GM18870 (cell line): ENCODE measurements around the gene ADGRL3.

Source experiments
- ATAC-seq: cut with Tn5 transposase; IDR thresholded peaks from one replicate; pipeline ENCODE4 v1.9.1; 2021; ENCODE audit warnings: moderate library complexity; ENCODE audit not compliant: unreplicated experiment

The ADGRL3 gene

GRCh38 chr4:61531188-61531587 is 331.1 kb downstream of the ADGRL3 start:
- no peak for ATAC-seq

DNA sequence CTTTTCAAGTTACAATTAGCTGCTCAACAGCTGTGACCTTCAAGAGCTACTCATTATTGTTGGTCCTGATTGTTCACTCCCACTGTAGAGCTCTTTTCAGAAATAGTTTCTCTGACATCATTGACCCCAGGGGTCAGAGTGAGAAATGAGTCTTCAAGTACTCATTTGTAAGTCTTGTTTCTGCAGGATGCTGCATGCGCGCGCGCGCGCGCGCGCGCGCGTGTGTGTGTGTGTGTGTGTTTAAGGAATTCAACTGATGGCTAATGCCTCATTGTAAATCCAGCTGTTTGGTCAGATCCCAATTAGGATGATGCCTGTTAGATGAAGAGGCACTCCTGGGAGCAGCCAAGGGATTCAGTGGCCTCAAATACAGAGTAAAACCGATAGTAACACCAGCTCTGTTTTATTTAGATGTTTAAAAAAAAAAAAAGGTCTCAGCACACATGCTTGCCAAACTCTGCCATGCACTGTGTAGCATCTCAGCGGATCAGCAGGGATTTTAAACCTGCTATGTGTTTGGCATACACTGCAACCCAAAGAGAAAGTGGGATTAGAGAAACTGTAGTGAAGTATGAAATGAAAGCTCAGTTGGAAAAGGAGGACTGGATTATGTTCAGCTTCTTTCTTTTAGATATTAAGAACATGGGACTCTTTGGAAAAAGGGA is 332.3 kb downstream of the ADGRL3 start:
- ATAC-seq, result no peak

- no peak for ATAC-seq
Measured at GRCh38 chr4:61533140-61533539, 333.0 kb downstream of the ADGRL3 start.

- ATAC-seq, result no peak
Measured at GRCh38 chr4:61540944-61541343, 340.8 kb downstream of the ADGRL3 start.

- no peak for ATAC-seq
Measured at GRCh38 chr4:61541459-61541858, 341.3 kb downstream of the ADGRL3 start.

DNA sequence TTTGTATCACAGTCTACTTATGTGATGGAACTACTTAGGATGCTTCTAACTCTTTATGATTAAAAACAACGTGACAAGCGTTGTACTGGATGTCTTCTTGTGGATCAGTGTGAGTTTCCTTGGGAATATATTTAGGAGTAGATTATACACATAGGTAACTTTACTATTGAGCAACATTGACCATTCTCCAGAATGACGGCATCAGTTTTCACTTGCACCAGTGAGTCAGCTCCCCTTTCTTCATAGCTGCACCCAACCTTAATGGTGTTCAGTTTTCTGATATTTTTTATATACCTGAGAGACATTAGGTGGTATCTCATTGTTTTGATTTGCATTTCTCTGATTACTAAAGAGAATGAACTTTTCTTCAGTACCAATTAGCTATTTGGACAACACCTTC is 343.9 kb downstream of the ADGRL3 start:
- no peak for ATAC-seq

- no peak for ATAC-seq
Measured at GRCh38 chr4:61545902-61546480, 345.9 kb downstream of the ADGRL3 start.

GRCh38 chr4:61549336-61549735 is 349.2 kb downstream of the ADGRL3 start:
- no peak for ATAC-seq

GRCh38 chr4:61553557-61554125 is 353.5 kb downstream of the ADGRL3 start:
- ATAC-seq, result no peak

- no peak for ATAC-seq
Measured at GRCh38 chr4:61555789-61556188, 355.7 kb downstream of the ADGRL3 start.

DNA sequence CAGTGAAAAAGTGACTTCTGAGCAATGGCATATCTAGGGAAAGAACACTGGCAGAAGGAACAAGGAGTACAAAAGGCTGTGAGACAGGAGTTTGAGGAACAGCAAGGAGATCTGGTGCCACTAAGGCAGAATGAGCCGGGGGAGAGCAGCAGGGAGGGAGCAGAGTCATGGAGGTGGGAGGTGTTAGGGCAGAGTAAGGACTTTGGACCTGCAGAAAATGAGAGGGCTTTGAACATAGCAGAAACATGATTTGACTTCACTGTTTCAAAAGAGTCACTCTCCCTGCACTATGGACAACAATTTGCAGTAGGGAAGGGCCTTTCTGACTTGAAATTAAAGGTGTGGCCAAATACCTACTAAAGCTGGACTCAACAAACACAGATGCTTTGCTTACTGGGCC is 356.2 kb downstream of the ADGRL3 start:
- no peak for ATAC-seq

- no peak for ATAC-seq
Measured at GRCh38 chr4:61559396-61559795, 359.3 kb downstream of the ADGRL3 start.

DNA sequence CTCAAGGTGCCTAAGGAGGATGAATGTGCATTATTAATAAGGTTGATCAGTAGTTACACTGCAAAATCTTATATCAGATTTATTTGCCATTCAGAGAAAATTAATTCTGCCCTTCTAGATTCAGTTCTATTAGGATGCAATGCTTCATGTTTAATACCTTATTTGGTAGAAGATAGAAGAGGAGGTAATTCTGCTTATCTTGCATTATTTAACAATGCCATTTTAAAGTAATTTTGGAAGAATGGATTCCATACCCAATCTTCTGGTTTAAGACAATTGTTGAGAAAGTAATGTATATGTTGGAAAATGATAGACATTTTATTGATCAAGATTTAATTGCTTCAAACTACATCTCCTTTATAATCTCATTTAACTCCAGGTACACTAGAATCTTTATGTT is 360.9 kb downstream of the ADGRL3 start:
- ATAC-seq, result no peak

DNA sequence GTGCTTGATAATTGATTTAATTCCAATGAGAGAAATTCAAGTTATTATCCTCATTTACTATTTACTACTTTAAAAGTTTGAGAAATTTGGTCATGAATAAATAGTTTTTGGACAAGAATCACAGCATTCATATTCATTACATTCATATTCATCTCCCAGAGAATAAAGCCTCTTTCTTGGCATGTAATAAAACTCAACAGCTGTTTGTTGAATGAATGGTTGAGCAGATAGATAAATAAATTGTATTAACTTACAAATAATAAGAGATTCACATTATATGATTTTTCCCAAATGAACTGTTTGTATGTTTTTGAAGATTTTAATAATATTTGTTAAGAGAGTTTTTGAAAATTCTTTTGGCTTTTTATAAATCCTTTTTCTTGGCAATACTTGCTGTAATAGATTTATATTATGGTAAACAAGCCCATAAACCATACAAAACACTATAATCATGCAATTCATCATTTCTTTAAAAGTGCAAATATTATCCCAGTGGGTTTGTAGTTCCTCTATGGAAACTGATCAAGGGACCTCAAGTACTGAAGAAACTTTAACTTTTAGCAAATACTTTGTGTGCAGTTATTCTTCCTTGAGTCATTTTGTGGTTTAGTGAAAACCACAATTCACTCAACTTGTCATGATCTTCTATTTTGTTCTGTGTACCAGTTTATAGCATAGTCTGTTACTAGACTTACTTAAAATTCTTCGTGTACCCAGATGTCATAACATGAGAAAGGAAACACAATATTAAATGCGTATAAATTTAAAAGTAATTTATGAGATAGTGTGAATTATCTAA is 371.8 kb downstream of the ADGRL3 start:
- no peak for ATAC-seq

DNA sequence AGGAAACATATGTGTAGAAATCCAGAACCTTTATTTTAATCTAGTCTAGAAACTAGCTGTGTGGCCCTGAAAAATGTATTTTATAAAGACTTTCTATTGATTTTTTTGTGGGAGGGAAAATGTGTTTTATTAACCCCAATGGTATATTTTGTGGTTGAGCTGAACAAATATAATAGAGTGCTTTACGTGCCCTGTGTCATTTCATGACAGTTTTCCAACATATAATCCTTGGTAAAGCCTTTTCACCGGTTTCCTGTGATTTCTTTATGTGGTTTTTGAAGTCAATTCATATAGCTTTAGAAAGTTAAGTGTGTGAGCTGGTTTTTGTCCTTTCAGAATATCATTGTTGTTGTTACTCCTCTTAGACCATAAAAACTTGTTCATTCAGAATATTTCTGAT is 375.7 kb downstream of the ADGRL3 start:
- ATAC-seq, result no peak

DNA sequence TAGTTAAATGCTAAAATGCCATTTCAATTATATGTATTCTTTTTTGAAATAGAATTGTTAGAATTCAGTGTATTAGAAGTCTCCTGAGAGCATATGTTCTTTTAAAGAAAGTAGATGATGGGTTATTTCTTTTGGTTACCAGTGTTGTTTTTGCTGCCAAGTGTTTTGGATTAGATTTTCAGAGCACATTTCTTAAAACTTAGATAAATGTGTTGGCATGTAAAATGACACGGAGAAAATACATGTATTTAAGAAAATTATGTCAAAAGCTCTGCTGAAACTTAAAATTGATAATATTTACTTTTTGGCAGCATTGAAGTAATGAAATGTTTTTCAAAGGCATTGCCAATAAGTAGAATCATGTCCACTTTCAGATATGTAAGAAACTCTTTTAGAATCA is 379.7 kb downstream of the ADGRL3 start:
- ATAC-seq, result no peak

GRCh38 chr4:61580721-61581377 is 380.7 kb downstream of the ADGRL3 start:
- ATAC-seq, result no peak

DNA sequence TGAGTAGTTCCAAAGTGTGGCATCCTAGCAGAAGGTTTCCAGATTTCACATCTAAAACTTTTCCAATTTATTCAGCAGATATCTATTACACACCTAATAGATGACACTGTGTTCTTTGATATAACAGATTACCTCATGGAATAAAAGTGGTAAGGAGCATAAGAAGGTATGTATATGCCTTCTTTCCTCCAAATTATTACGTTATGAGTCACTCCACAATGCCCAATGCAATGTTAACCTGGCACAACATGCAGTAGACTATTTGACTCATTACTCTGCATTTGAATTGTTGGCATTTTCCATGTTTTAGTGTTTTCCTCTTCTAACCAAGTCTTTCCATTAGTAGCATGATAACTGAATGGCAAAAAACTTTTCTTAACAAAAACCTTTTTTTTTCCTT is 383.6 kb downstream of the ADGRL3 start:
- no peak for ATAC-seq

DNA sequence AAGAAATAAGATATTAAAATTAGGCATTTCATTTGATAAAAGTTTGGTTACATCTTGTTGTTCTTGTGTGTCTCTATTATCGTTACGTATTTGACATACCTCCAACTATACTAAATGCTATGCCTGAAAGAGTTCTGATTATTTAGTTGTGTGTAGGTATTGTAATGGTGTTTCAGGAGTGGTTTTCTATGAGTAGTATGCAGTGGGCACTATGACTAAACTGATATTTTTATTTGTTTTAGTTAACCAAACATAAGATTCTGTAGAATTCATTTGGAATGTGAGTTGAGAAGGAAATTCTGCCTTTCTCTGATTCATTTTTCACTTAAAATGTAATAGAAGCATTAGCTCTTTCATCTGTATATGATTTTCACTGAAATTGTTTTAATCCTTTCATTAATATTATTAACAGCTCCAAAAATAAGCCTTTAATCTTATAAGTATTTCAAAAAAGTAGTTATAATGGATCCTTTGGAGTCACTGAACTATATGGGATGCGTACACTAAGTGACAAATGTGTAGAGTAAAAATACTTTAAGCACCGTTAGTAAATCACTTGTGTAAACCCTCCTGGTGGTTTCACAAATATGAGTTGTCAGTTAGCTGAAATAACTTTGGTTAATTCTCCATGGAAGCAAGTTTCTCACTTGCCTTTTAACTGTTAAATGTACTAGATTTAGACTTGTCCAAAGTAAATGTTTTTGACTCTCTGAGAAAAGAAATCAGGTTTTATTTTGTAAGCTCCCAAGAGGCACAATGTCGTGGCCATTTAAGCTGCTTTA is 388.7 kb downstream of the ADGRL3 start:
- no peak for ATAC-seq

DNA sequence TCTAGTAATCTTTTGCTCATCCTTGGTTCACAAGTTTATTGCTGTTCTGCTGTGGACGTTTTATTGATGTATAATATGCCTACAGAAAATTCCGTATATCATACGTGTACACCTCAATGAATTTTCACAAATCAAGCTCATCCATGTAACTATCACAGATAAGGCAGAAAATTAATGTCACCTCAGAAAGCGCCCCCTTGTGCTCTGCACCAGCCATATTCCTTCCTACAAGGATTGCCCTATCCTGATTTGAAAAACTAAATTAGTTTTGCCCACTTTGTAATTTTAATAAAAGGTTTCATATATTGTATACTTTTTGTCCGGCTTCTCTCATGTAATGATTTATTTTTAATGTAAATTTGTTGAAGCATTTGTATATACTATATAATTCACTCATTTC is 390.8 kb downstream of the ADGRL3 start:
- ATAC-seq, result no peak
